Measurements from ENCODE around the gene NFIX. TPM values are rescaled to one million over a fixed set of nuclear protein-coding genes. Genes with fewer than 3 reads are reported as not detected.

Gene NFIX
- polyA plus RNA-seq, 3 donors: 0.25 to 3.7 (median 0.90) TPM

DNA sequence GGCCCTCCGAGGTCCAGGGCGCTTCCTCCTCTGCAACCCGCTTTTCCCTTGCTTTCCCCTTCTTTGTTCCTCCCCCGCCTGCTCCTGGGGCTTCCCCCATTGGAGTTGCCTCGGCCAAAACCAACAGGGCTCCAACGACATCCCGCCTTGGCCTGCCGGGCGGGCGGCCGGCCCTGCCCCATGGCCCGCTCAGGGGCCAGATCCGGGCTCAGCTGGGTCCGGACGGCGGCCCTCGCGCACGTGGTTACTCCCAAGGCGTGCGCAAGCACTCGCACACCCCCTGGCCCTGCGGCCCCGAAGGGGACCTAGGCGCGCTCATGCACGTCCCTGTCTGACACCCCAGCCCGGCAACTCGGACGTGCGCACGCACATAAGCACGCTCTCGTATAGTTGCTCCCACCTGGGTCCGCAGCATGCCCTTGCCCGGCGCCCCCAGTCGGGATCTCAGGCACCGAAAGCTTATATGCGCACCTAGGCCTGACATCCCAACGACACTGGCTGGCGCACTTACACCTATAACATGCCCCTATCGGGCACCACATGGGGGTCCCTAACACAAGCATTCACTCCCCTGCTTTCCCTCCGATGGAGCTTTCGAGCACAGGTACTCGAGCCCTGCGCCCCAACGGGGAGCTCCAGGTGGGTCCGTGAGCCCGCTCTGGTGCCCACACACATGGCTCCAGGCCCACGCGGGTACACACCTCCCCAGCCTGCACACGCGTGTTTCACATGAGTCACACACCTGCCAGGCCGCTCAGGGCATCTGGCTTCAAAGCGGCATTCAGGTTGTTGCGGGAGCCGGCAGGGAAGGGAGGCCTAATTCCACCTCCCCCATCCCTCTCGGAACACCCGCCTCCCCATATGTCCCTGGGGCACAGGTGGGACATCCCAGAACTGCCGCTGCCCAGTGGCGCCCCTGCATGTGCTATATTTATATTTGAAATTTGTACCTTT is 15.0 kb downstream of the NFIX start:
- Histone ChIP-seq H3K27ac (ENCODE audit: low read depth in 1 of 2, low read length in 2 of 2) (no peak overlapping the region), H3K4me3 (replicated peaks in 1 of 3; ENCODE audit: low read depth in 2 of 3, low read length in 3 of 3) (no peak overlapping the region), H3K36me3 (replicated peaks in 1 of 2; ENCODE audit: control insufficient read depth in 1 of 2, insufficient read depth in 2 of 2, low read length in 2 of 2) (no peaks in the 10 kb centered on the region), H3K4me2 (replicated peaks; ENCODE audit: extremely low read depth, low read length, poor library complexity, severe bottlenecking) (no peak overlapping the region), H2AFZ (ENCODE audit: insufficient read depth, low read depth, low read length, poor library complexity, severe bottlenecking) (no peak overlapping the region), H3K4me1 (ENCODE audit: control insufficient read depth in 1 of 2, insufficient read depth in 2 of 2, low read length in 2 of 2) (peaks cover 26 to 31% of the 10 kb centered on the region in 2 donors), H4K20me1 (ENCODE audit: insufficient read depth, low read length) (peaks cover 68% of the 10 kb centered on the region), H3K9me3 (replicated peaks in 1 of 2; ENCODE audit: control insufficient read depth in 1 of 2, insufficient read depth in 1 of 2, low read length in 2 of 2) (peaks cover 4 to 34% of the 10 kb centered on the region in 2 donors), H3K9ac (ENCODE audit: insufficient read depth, low read length, poor library complexity, severe bottlenecking) (no peak overlapping the region), H3K27me3 (ENCODE audit: control insufficient read depth in 2 of 2, insufficient read depth in 2 of 2, low read length in 2 of 2) (peaks cover 52 to 72% of the 10 kb centered on the region in 2 donors), H3K79me2 (ENCODE audit: insufficient read depth, low read length) (no peaks in the 10 kb centered on the region)
- H3K4me3 Mint-ChIP-seq: peak overlapping the region in 1 of 2 donors; percentile 76
- intact Hi-C loops (cut with micrococcal nuclease): no loop called here
- WGBS (ENCODE audit: insufficient coverage): 32% methylated on average over 54 of the region's 62 CpGs
- H3K4me1 Mint-ChIP-seq: peaks cover 33% of the 10 kb centered on the region
- H3K27ac Mint-ChIP-seq: no peak overlapping the region
- DNase-seq: no peak
- H3K36me3 Mint-ChIP-seq: peaks cover 17 to 18% of the 10 kb centered on the region in 2 donors
- peaks cover 63 to 74% (median 66%) of the 10 kb centered on the region in 3 donors for H3K27me3 Mint-ChIP-seq (ENCODE audit: low read depth in 3 of 3)
- TF ChIP-seq, protein P1, sequence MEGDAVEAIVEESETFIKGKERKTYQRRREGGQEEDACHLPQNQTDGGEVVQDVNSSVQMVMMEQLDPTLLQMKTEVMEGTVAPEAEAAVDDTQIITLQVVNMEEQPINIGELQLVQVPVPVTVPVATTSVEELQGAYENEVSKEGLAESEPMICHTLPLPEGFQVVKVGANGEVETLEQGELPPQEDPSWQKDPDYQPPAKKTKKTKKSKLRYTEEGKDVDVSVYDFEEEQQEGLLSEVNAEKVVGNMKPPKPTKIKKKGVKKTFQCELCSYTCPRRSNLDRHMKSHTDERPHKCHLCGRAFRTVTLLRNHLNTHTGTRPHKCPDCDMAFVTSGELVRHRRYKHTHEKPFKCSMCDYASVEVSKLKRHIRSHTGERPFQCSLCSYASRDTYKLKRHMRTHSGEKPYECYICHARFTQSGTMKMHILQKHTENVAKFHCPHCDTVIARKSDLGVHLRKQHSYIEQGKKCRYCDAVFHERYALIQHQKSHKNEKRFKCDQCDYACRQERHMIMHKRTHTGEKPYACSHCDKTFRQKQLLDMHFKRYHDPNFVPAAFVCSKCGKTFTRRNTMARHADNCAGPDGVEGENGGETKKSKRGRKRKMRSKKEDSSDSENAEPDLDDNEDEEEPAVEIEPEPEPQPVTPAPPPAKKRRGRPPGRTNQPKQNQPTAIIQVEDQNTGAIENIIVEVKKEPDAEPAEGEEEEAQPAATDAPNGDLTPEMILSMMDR (IDR thresholded peaks at IDR 0.05): no peak
- H3K9me3 Mint-ChIP-seq: peaks cover 4 to 38% (median 20%) of the 10 kb centered on the region in 7 donors

DNA sequence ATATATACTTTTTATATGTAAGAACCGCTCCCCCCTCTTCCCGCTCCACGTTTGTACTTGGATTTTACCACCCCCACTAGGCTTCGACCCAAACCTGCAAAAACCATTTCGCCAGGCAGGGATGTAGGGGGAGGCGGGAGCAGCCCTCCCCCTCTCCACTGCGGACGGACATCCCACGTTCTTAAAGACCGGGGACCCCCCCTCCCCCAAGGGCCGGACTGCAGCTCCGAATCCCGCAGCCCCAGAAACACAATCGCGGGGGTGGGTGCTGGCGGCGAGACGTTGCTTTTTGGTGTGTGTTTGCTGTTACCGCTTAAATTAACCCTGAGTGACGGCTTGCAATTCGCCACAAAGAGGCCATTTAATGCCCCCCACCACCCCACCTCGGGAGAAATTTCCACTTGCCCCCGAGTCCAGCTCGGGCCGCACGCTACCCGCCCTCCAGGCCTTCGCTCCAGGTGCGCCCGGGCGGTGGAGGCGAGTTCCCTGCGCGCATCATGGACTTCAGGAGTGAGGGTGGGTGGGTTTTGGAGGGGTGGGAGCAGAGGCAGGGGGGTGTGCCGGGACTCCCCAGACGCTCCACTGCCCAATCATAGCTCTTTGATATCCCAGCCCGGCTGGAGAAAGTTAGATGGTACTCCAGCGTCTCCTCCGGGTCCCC is 15.8 kb downstream of the NFIX start:
- H3K4me1 ChIP-seq (ENCODE audit: control insufficient read depth in 1 of 2, insufficient read depth in 2 of 2, low read length in 2 of 2): peaks cover 26 to 31% of the 10 kb centered on the region in 2 donors
- Mint-ChIP-seq H3K4me3 (peak overlapping the region in 1 of 2 donors; percentile 76), H3K9me3 (peaks cover 4 to 38% (median 22%) of the 10 kb centered on the region in 7 donors), H3K4me1 (peaks cover 33% of the 10 kb centered on the region), H3K36me3 (peaks cover 17 to 18% of the 10 kb centered on the region in 2 donors), H3K27ac (no peak overlapping the region), H3K27me3 (ENCODE audit: low read depth in 3 of 3) (peaks cover 68 to 77% (median 72%) of the 10 kb centered on the region in 3 donors)
- H3K9ac ChIP-seq (ENCODE audit: insufficient read depth, low read length, poor library complexity, severe bottlenecking): no peak overlapping the region
- H3K4me2 ChIP-seq (replicated peaks; ENCODE audit: extremely low read depth, low read length, poor library complexity, severe bottlenecking): no peak overlapping the region
- peaks cover 52 to 79% of the 10 kb centered on the region in 2 donors for H3K27me3 ChIP-seq (ENCODE audit: control insufficient read depth in 2 of 2, insufficient read depth in 2 of 2, low read length in 2 of 2)
- no peak overlapping the region for H3K27ac ChIP-seq (ENCODE audit: low read depth in 1 of 2, low read length in 2 of 2)
- peaks cover 74% of the 10 kb centered on the region for H4K20me1 ChIP-seq (ENCODE audit: insufficient read depth, low read length)
- 45% methylated on average over 9 of the region's 39 CpGs for WGBS (ENCODE audit: insufficient coverage)
- H3K36me3 ChIP-seq (replicated peaks in 1 of 2; ENCODE audit: control insufficient read depth in 1 of 2, insufficient read depth in 2 of 2, low read length in 2 of 2): no peaks in the 10 kb centered on the region
- DNase-seq: no peak
- H3K9me3 ChIP-seq (replicated peaks in 1 of 2; ENCODE audit: control insufficient read depth in 1 of 2, insufficient read depth in 1 of 2, low read length in 2 of 2): peaks cover 4 to 36% of the 10 kb centered on the region in 2 donors
- H2AFZ ChIP-seq (ENCODE audit: insufficient read depth, low read depth, low read length, poor library complexity, severe bottlenecking): no peak overlapping the region
- TF ChIP-seq, protein P1 (IDR thresholded peaks at IDR 0.05): no peak
- no peak overlapping the region for H3K4me3 ChIP-seq (replicated peaks in 1 of 3; ENCODE audit: low read depth in 2 of 3, low read length in 3 of 3)
- H3K79me2 ChIP-seq (ENCODE audit: insufficient read depth, low read length): no peaks in the 10 kb centered on the region
- intact Hi-C loops (cut with micrococcal nuclease): no loop called here
